Measurements from ENCODE around the gene TWIST2. TPM values are rescaled to one million over a fixed set of nuclear protein-coding genes. Genes with fewer than 3 reads are reported as not detected.

Gene TWIST2
- polyA plus RNA-seq, 1 of the 3 experiments (the other 2 are of a cell fraction) = 19.5 TPM

GRCh38 chr2:238907717-238908173 is 59.9 kb downstream of the TWIST2 start:
- Histone ChIP-seq H3K4me3 (ENCODE audit: low read depth in 2 of 2, low read length in 1 of 2) (no peak overlapping the region), H3F3A (replicated peaks; ENCODE audit: insufficient read depth) (no peaks in the 10 kb centered on the region), H3K27me3 (ENCODE audit: insufficient read depth) (no peaks in the 10 kb centered on the region), H4K20me1 (ENCODE audit: insufficient read depth) (no peaks in the 10 kb centered on the region), H3K9me2 (no peaks in the 10 kb centered on the region), H3K9me3 (no peaks in the 10 kb centered on the region), H2AFZ (ENCODE audit: low read depth) (no peak overlapping the region), H3K9ac (no peak overlapping the region), H3K79me2 (ENCODE audit: insufficient read depth) (no peaks in the 10 kb centered on the region), H3K27ac (ENCODE audit: low read depth in 2 of 2, low read length in 1 of 2) (no peak overlapping the region), H3K4me1 (ENCODE audit: control insufficient read depth in 1 of 2, insufficient read depth in 2 of 2, low read depth in 1 of 2, low read length in 1 of 2) (peaks cover 0 to 3% of the 10 kb centered on the region in 2 experiments; a peak in 1 of 4 replicates), H3K4me2 (no peak overlapping the region), H3K36me3 (replicated peaks in 1 of 2; ENCODE audit: control insufficient read depth in 1 of 2, insufficient read depth in 2 of 2, low read length in 1 of 2) (no peaks in the 10 kb centered on the region)
- 94% methylated on average over 5 of the region's 5 CpGs for WGBS (ENCODE audit: low lambda C conversion rate)
- ChIA-PET CTCF (no interaction called here), POLR2A (no interaction called here)
- TF ChIP-seq FOXJ3 (CRISPR knock-in tag; IDR thresholded peaks at IDR 0.05) (no peak), TCF12 (IDR thresholded peaks at IDR 0.05) (no peak), CTCF (IDR thresholded peaks at IDR 0.05) (no peak), REST (IDR thresholded peaks at IDR 0.05; ENCODE audit: low read depth, low read length) (no peak), FOXM1 (IDR thresholded peaks at IDR 0.05; ENCODE audit: low read depth) (no peak), USF1 (IDR thresholded peaks at IDR 0.05; ENCODE audit: borderline replicate concordance, low read depth) (no peak), RXRA (IDR thresholded peaks at IDR 0.05; ENCODE audit: borderline replicate concordance, low read depth) (no peak), MXI1 (IDR thresholded peaks at IDR 0.05; ENCODE audit: low read depth, low read length) (no peak), RCOR1 (IDR thresholded peaks at IDR 0.05; ENCODE audit: low read length) (no peak), EP300 (IDR thresholded peaks at IDR 0.05; ENCODE audit: borderline replicate concordance in 1 of 2, low read depth in 1 of 2, low read length in 1 of 2) (no peak), TAF1 (IDR thresholded peaks at IDR 0.05; ENCODE audit: borderline replicate concordance, low read depth, low read length) (no peak), EZH2phosphoT487 (IDR thresholded peaks at IDR 0.05; ENCODE audit: borderline replicate concordance, low read depth) (no peak), SMC3 (IDR thresholded peaks at IDR 0.05; ENCODE audit: low read depth, low read length) (no peak), MAX (IDR thresholded peaks at IDR 0.05; ENCODE audit: low read depth) (no peak), RFX5 (IDR thresholded peaks at IDR 0.05; ENCODE audit: low read length) (no peak), SIN3A (IDR thresholded peaks at IDR 0.05; ENCODE audit: borderline replicate concordance, low read depth, low read length) (no peak), RAD21 (IDR thresholded peaks at IDR 0.05; ENCODE audit: low read length) (no peak), ZBTB33 (IDR thresholded peaks at IDR 0.05; ENCODE audit: borderline replicate concordance, low read depth) (no peak)
- DNase-seq = no peak
